MV-4-11 (cell line): Measurements from ENCODE around the gene KHDRBS1.
"Not testable (repeated sequence)": the region's sequence is repeated elsewhere in the genome, so short reads cannot be mapped to it uniquely, and the experiment has no call there.

Experiments
- DNase-seq: peaks from one replicate; lab custom pipeline; 2025; lab: John Stamatoyannopoulos, UW

KHDRBS1 gene

GRCh38 chr1:32012709-32013385 lies 821 bp upstream of the KHDRBS1 start:
- DNase-seq = no peak

GRCh38 chr1:32014199-32014947 lies 705 bp downstream of the KHDRBS1 start:
- DNase-seq = peak; percentile 52

- DNase-seq = no peak
These were observed 1.2 kb downstream of the KHDRBS1 start for GRCh38 chr1:32014948-32015273.

- DNase-seq = no peak
These were observed 6.7 kb downstream of the KHDRBS1 start for GRCh38 chr1:32020339-32020738.

- DNase-seq = not testable (repeated sequence)
These were observed 7.9 kb downstream of the KHDRBS1 start for GRCh38 chr1:32021574-32022018.

- no peak for DNase-seq
These were observed 9.7 kb downstream of the KHDRBS1 start for GRCh38 chr1:32023351-32023750.

GRCh38 chr1:32025515-32025914 lies 11.8 kb downstream of the KHDRBS1 start:
- DNase-seq = no peak

GRCh38 chr1:32028746-32029145 lies 15.1 kb downstream of the KHDRBS1 start:
- no peak for DNase-seq

GRCh38 chr1:32031578-32032274 lies 18.1 kb downstream of the KHDRBS1 start:
- DNase-seq = no peak

- no peak for DNase-seq
These were observed 18.6 kb downstream of the KHDRBS1 start for GRCh38 chr1:32032275-32032615.

- DNase-seq = no peak
These were observed 21.5 kb downstream of the KHDRBS1 start for GRCh38 chr1:32035119-32035518.

- no peak for DNase-seq
These were observed 27.0 kb downstream of the KHDRBS1 start for GRCh38 chr1:32040711-32041110.

- DNase-seq = no peak
These were observed 28.7 kb downstream of the KHDRBS1 start for GRCh38 chr1:32042330-32042729.

- DNase-seq = no peak
These were observed 30.6 kb downstream of the KHDRBS1 start for GRCh38 chr1:32044234-32044633.

GRCh38 chr1:32045772-32046171 lies 32.1 kb downstream of the KHDRBS1 start:
- DNase-seq = peak; percentile 86

GRCh38 chr1:32047701-32048100 lies 34.0 kb downstream of the KHDRBS1 start:
- DNase-seq = no peak

GRCh38 chr1:32048440-32048839 lies 34.8 kb downstream of the KHDRBS1 start:
- no peak for DNase-seq

- no peak for DNase-seq
These were observed 38.0 kb downstream of the KHDRBS1 start for GRCh38 chr1:32051706-32052105.

- DNase-seq = no peak
These were observed 39.2 kb downstream of the KHDRBS1 start for GRCh38 chr1:32052887-32053286.

GRCh38 chr1:32055416-32055815 lies 41.7 kb downstream of the KHDRBS1 start:
- DNase-seq = no peak

- no peak for DNase-seq
These were observed 42.9 kb downstream of the KHDRBS1 start for GRCh38 chr1:32056598-32056997.

GRCh38 chr1:32060914-32061313 lies 47.2 kb downstream of the KHDRBS1 start:
- DNase-seq = no peak

- no peak for DNase-seq
These were observed 49.2 kb downstream of the KHDRBS1 start for GRCh38 chr1:32062867-32063230.
